Measurements from ENCODE around the gene SLC12A4.

The SLC12A4 gene

GRCh38 chr16:67932462-67932840 lies 36.0 kb downstream of the SLC12A4 start:
- Mint-ChIP-seq H3K27ac (no peak overlapping the region), H3K9me3 (no peaks in the 10 kb centered on the region), H3K27me3 (no peaks in the 10 kb centered on the region), H3K4me1 (peaks cover 39% of the 10 kb centered on the region), H3K4me3 (no peak overlapping the region), H3K36me3 (peaks cover 59% of the 10 kb centered on the region)
- ATAC-seq = no peak

- H3K9me3 Mint-ChIP-seq = no peaks in the 10 kb centered on the region
- H3K27me3 Mint-ChIP-seq = no peaks in the 10 kb centered on the region
- no peak within 1 kb of the TSS for H3K4me3 Mint-ChIP-seq
- H3K36me3 Mint-ChIP-seq = peaks cover 59% of the 10 kb centered on the region
- H3K27ac Mint-ChIP-seq = peak within 1 kb of the TSS; percentile 74
- ATAC-seq = no peak
- H3K4me1 Mint-ChIP-seq = peaks cover 33% of the 10 kb centered on the region
Observed at GRCh38 chr16:67931712-67932461, 36.5 kb downstream of the SLC12A4 start, which contains the start of gene CTRL. Gene CTRL, minus strand, starts transcription at chr16:67931862. Its CDS starts 10 bp downstream, at chr16:67931852.

GRCh38 chr16:67930678-67931211 lies 37.7 kb downstream of the SLC12A4 start:
- Mint-ChIP-seq H3K4me1 (peaks cover 42% of the 10 kb centered on the region), H3K4me3 (no peak overlapping the region), H3K27ac (peak overlapping the region; percentile 74), H3K9me3 (no peaks in the 10 kb centered on the region), H3K36me3 (peaks cover 54% of the 10 kb centered on the region), H3K27me3 (no peaks in the 10 kb centered on the region)
- no peak for ATAC-seq

GRCh38 chr16:67930191-67930590 lies 38.2 kb downstream of the SLC12A4 start:
- Mint-ChIP-seq H3K27ac (no peak overlapping the region), H3K4me3 (no peak overlapping the region), H3K27me3 (no peaks in the 10 kb centered on the region), H3K4me1 (peaks cover 42% of the 10 kb centered on the region), H3K9me3 (no peaks in the 10 kb centered on the region), H3K36me3 (peaks cover 49% of the 10 kb centered on the region)
- no peak for ATAC-seq

- Mint-ChIP-seq H3K27ac (no peak overlapping the region), H3K4me1 (peaks cover 40% of the 10 kb centered on the region), H3K4me3 (no peak overlapping the region), H3K36me3 (peaks cover 36% of the 10 kb centered on the region), H3K27me3 (no peaks in the 10 kb centered on the region), H3K9me3 (no peaks in the 10 kb centered on the region)
- ATAC-seq = peak; percentile 84
Observed at GRCh38 chr16:67928561-67929364, 39.7 kb downstream of the SLC12A4 start.

- no peak for ATAC-seq
- peaks cover 37% of the 10 kb centered on the region for H3K4me1 Mint-ChIP-seq
- H3K36me3 Mint-ChIP-seq = peaks cover 30% of the 10 kb centered on the region
- H3K9me3 Mint-ChIP-seq = no peaks in the 10 kb centered on the region
- H3K27me3 Mint-ChIP-seq = no peaks in the 10 kb centered on the region
- no peak overlapping the region for H3K4me3 Mint-ChIP-seq
- no peak overlapping the region for H3K27ac Mint-ChIP-seq
Observed at GRCh38 chr16:67928147-67928546, 40.3 kb downstream of the SLC12A4 start.

GRCh38 chr16:67927131-67927941 lies 41.1 kb downstream of the SLC12A4 start:
- Mint-ChIP-seq H3K36me3 (peaks cover 23% of the 10 kb centered on the region), H3K4me3 (no peak overlapping the region), H3K4me1 (peaks cover 37% of the 10 kb centered on the region), H3K27ac (peak overlapping the region; percentile 74), H3K9me3 (no peaks in the 10 kb centered on the region), H3K27me3 (no peaks in the 10 kb centered on the region)
- no peak for ATAC-seq

GRCh38 chr16:67926181-67926750 lies 42.2 kb downstream of the SLC12A4 start:
- Mint-ChIP-seq H3K4me1 (peaks cover 44% of the 10 kb centered on the region), H3K4me3 (no peak overlapping the region), H3K36me3 (peaks cover 13% of the 10 kb centered on the region), H3K27ac (peak overlapping the region; percentile 74), H3K9me3 (no peaks in the 10 kb centered on the region), H3K27me3 (no peaks in the 10 kb centered on the region)
- peak; percentile 5 for ATAC-seq

GRCh38 chr16:67924140-67924906 lies 44.1 kb downstream of the SLC12A4 start:
- no peak for ATAC-seq
- Mint-ChIP-seq H3K4me3 (no peak overlapping the region), H3K9me3 (no peaks in the 10 kb centered on the region), H3K27me3 (no peaks in the 10 kb centered on the region), H3K27ac (no peak overlapping the region), H3K4me1 (peaks cover 49% of the 10 kb centered on the region), H3K36me3 (peaks cover 10% of the 10 kb centered on the region)

GRCh38 chr16:67923414-67924116 lies 44.9 kb downstream of the SLC12A4 start:
- no peak for ATAC-seq
- no peaks in the 10 kb centered on the region for H3K9me3 Mint-ChIP-seq
- no peaks in the 10 kb centered on the region for H3K27me3 Mint-ChIP-seq
- peaks cover 9% of the 10 kb centered on the region for H3K36me3 Mint-ChIP-seq
- H3K4me1 Mint-ChIP-seq = peaks cover 47% of the 10 kb centered on the region
- no peak overlapping the region for H3K27ac Mint-ChIP-seq
- H3K4me3 Mint-ChIP-seq = no peak overlapping the region

- no peaks in the 10 kb centered on the region for H3K9me3 Mint-ChIP-seq
- ATAC-seq = no peak
- H3K27me3 Mint-ChIP-seq = no peaks in the 10 kb centered on the region
- peaks cover 44% of the 10 kb centered on the region for H3K4me1 Mint-ChIP-seq
- peaks cover 5% of the 10 kb centered on the region for H3K36me3 Mint-ChIP-seq
- H3K4me3 Mint-ChIP-seq = no peak overlapping the region
- no peak overlapping the region for H3K27ac Mint-ChIP-seq
Observed at GRCh38 chr16:67922740-67923139, 45.7 kb downstream of the SLC12A4 start.

- Mint-ChIP-seq H3K27ac (no peak overlapping the region), H3K27me3 (no peaks in the 10 kb centered on the region), H3K9me3 (no peaks in the 10 kb centered on the region)
Observed at GRCh38 chr16:67922221-67922620, 46.2 kb downstream of the SLC12A4 start.

GRCh38 chr16:67919622-67920221 lies 48.7 kb downstream of the SLC12A4 start:
- H3K27ac Mint-ChIP-seq = no peak overlapping the region
- no peaks in the 10 kb centered on the region for H3K9me3 Mint-ChIP-seq
- peaks cover 24% of the 10 kb centered on the region for H3K36me3 Mint-ChIP-seq

More at GRCh38 chr16:67922221-67922620, 46.2 kb downstream of the SLC12A4 start:
- ATAC-seq = no peak
- no peak overlapping the region for H3K4me3 Mint-ChIP-seq
- H3K4me1 Mint-ChIP-seq = peaks cover 49% of the 10 kb centered on the region
- peaks cover 9% of the 10 kb centered on the region for H3K36me3 Mint-ChIP-seq

More at GRCh38 chr16:67919622-67920221, 48.7 kb downstream of the SLC12A4 start:
- no peak for ATAC-seq
- Mint-ChIP-seq H3K27me3 (no peaks in the 10 kb centered on the region), H3K4me3 (no peak overlapping the region), H3K4me1 (peaks cover 47% of the 10 kb centered on the region)

Measured in stimulated activated memory B cell treated with anti-CD40 and anti-IgM and Interleukin-4, amounts not matched to agents 10 μg/mL and 1 μg/mL and 100 μg/mL, for 72 hours (primary cell).